CD14-positive monocyte (primary cell): ENCODE data around the gene PROK2. TPM values are rescaled to one million over a fixed set of nuclear protein-coding genes. Genes with fewer than 3 reads are reported as not detected.

ENCODE experiments used
- DNase-seq, 3 donors: peaks; one replicate each; pipeline ENCODE4 v3.0.0-alpha.2; 2011 to 2022
- H2AFZ ChIP-seq: 2 replicates; pipeline ENCODE4 v1.6.0; 2012; ENCODE audit warnings: mild to moderate bottlenecking, low read depth, low read length, inconsistent platforms; ENCODE audit not compliant: insufficient read depth, poor library complexity, severe bottlenecking
- H3K27ac ChIP-seq, 2 donors: 1 replicate in 1 of 2; 2 replicates in 1 of 2; pipeline ENCODE4 v1.5.1; 2012 to 2013; ENCODE audit warnings: low read length in 2 of 2, control low read depth in 1 of 2, inconsistent platforms in 1 of 2, low read depth in 1 of 2, mild to moderate bottlenecking in 1 of 2
- H3K27me3 ChIP-seq, 2 donors: one replicate each; pipeline versions ENCODE4 v1.6.0 to v1.6.1; 2011 to 2013; ENCODE audit warnings: low read length in 2 of 2; ENCODE audit not compliant: control insufficient read depth in 2 of 2, insufficient read depth in 2 of 2
- H3K36me3 ChIP-seq, 2 donors: replicated peaks in 1 of 2; 1 replicate in 1 of 2; 2 replicates in 1 of 2; pipeline versions ENCODE4 v1.5.1 to v1.6.1; 2012 to 2013; ENCODE audit warnings: low read length in 2 of 2, control low read depth in 1 of 2, inconsistent platforms in 1 of 2, mild to moderate bottlenecking in 1 of 2; ENCODE audit not compliant: insufficient read depth in 2 of 2, control insufficient read depth in 1 of 2
- H3K4me1 ChIP-seq, 2 donors: 1 replicate in 1 of 2; 2 replicates in 1 of 2; pipeline versions ENCODE4 v1.5.1 to v1.6.1; 2012 to 2013; ENCODE audit warnings: low read length in 2 of 2, control low read depth in 1 of 2, inconsistent platforms in 1 of 2, mild to moderate bottlenecking in 1 of 2, moderate library complexity in 1 of 2; ENCODE audit not compliant: insufficient read depth in 2 of 2, control insufficient read depth in 1 of 2
- H3K4me2 ChIP-seq: replicated peaks from 2 replicates; pipeline ENCODE3; 2012; ENCODE audit warnings: low read length, moderate library complexity, mild to moderate bottlenecking; ENCODE audit not compliant: poor library complexity, severe bottlenecking; ENCODE audit errors: extremely low read depth
- H3K4me3 ChIP-seq, 3 experiments: fragments of 200-600 bp in 1 of 3; sonication (generic) in 1 of 3; replicated peaks in 1 of 3; 1 replicate in 2 of 3; 2 replicates in 1 of 3; pipeline ENCODE4 v1.5.1; 2011 to 2013; ENCODE audit warnings: low read length in 3 of 3, mild to moderate bottlenecking in 3 of 3, control low read depth in 2 of 3, low read depth in 2 of 3, inconsistent platforms in 1 of 3, moderate library complexity in 1 of 3
- H3K79me2 ChIP-seq: 2 replicates; pipeline ENCODE4 v1.6.0; 2012; ENCODE audit warnings: mild to moderate bottlenecking, control low read depth, inconsistent platforms, low read length, moderate library complexity; ENCODE audit not compliant: insufficient read depth
- H3K9ac ChIP-seq: 2 replicates; pipeline ENCODE4 v1.6.0; 2017; ENCODE audit warnings: low read length, mild to moderate bottlenecking; ENCODE audit not compliant: insufficient read depth, poor library complexity, severe bottlenecking
- H3K9me3 ChIP-seq, 2 donors: replicated peaks in 1 of 2; 1 replicate in 1 of 2; 2 replicates in 1 of 2; pipeline versions ENCODE4 v1.5.1 to v1.6.1; 2012 to 2013; ENCODE audit warnings: low read length in 2 of 2, control low read depth in 1 of 2; ENCODE audit not compliant: control insufficient read depth in 1 of 2, insufficient read depth in 1 of 2
- H4K20me1 ChIP-seq: 2 replicates; pipeline ENCODE4 v1.6.0; 2012; ENCODE audit warnings: mild to moderate bottlenecking, low read length, control low read depth, moderate library complexity; ENCODE audit not compliant: insufficient read depth
- H3K27ac Mint-ChIP-seq, 7 donors: one replicate each; pipeline ENCODE4 v1.8.0; 2020; ENCODE audit warnings: mild to moderate bottlenecking in 7 of 7, mixed read lengths in 7 of 7, moderate library complexity in 6 of 7, inconsistent platforms in 2 of 7
- H3K27me3 Mint-ChIP-seq, 3 donors: one replicate each; pipeline ENCODE4 v1.8.0; 2021 to 2022; ENCODE audit warnings: low read depth in 3 of 3, mild to moderate bottlenecking in 3 of 3, mixed read lengths in 3 of 3, moderate library complexity in 3 of 3, inconsistent platforms in 1 of 3
- H3K36me3 Mint-ChIP-seq, 2 donors: one replicate each; pipeline ENCODE4 v1.8.0; 2020; ENCODE audit warnings: mixed read lengths in 2 of 2, inconsistent platforms in 1 of 2, mild to moderate bottlenecking in 1 of 2
- H3K4me1 Mint-ChIP-seq: one replicate; pipeline ENCODE4 v1.8.0; 2020; ENCODE audit warnings: mild to moderate bottlenecking, mixed read lengths
- H3K4me3 Mint-ChIP-seq, 2 donors: one replicate each; pipeline ENCODE4 v1.8.0; 2020; ENCODE audit warnings: mild to moderate bottlenecking in 2 of 2, mixed read lengths in 2 of 2, moderate library complexity in 1 of 2
- H3K9me3 Mint-ChIP-seq, 7 donors: one replicate each; pipeline ENCODE4 v1.8.0; 2020 to 2022; ENCODE audit warnings: mixed read lengths in 7 of 7, mild to moderate bottlenecking in 6 of 7, moderate library complexity in 6 of 7, inconsistent platforms in 2 of 7
- whole genome bisulfite sequencing: methylation state at CpG from one replicate; pipeline ENCODE4 v1.1.5; 2013; ENCODE audit warnings: missing lambda C conversion rate; ENCODE audit not compliant: insufficient coverage; 5-methylcytosine and 5-hydroxymethylcytosine counted together
- intact Hi-C, 2 donors: fragments of 100-400 bp; cut with micrococcal nuclease; formaldehyde crosslinking; loops; one replicate each; pipeline versions ENCODE4 v1.15.0 to v1.15.1; 2023
- polyA plus RNA-seq, 3 donors: library from polyadenylated mRNA; depleted of rRNA in 1 of 3; unstranded in 2 of 3; stranded (reverse) in 1 of 3; fragments of 300-500 nt in 2 of 3; fragments of >200 nt in 1 of 3; fragmentation: Illumina TruSeq in 2 of 3; gene quantifications; 1 replicate in 2 of 3; 2 replicates in 1 of 3; pipeline ENCODE4 v1.2.3, GENCODE V29; 2012 to 2021
- TF ChIP-seq, protein P1 (sequence below): fragments of 200-600 bp; IDR thresholded peaks from one replicate; pipeline ENCODE4 v1.8.0; 2022; ENCODE audit warnings: antibody characterized with exemption, mild to moderate bottlenecking

Gene PROK2
- polyA plus RNA-seq, 3 donors, result 25.4 to 81.7 (median 37.8) TPM

- Mint-ChIP-seq H3K27ac (no peak overlapping the region), H3K27me3 (peaks cover 1 to 2% (median 2%) of the 10 kb centered on the region in 3 donors), H3K9me3 (peaks cover 0 to 7% (median 0%) of the 10 kb centered on the region in 7 donors), H3K4me3 (no peak overlapping the region), H3K36me3 (peaks cover 0 to 3% of the 10 kb centered on the region in 2 donors), H3K4me1 (peaks cover 36% of the 10 kb centered on the region)
- Histone ChIP-seq H3K27me3 (no peaks in the 10 kb centered on the region), H3K27ac (no peak overlapping the region), H2AFZ (no peak overlapping the region), H3K4me2 (no peak overlapping the region), H4K20me1 (no peaks in the 10 kb centered on the region), H3K79me2 (no peaks in the 10 kb centered on the region), H3K36me3 (no peaks in the 10 kb centered on the region), H3K4me3 (no peak overlapping the region), H3K9me3 (no peaks in the 10 kb centered on the region), H3K4me1 (peaks cover 16 to 27% of the 10 kb centered on the region in 2 donors), H3K9ac (no peak overlapping the region)
- TF ChIP-seq, protein P1, sequence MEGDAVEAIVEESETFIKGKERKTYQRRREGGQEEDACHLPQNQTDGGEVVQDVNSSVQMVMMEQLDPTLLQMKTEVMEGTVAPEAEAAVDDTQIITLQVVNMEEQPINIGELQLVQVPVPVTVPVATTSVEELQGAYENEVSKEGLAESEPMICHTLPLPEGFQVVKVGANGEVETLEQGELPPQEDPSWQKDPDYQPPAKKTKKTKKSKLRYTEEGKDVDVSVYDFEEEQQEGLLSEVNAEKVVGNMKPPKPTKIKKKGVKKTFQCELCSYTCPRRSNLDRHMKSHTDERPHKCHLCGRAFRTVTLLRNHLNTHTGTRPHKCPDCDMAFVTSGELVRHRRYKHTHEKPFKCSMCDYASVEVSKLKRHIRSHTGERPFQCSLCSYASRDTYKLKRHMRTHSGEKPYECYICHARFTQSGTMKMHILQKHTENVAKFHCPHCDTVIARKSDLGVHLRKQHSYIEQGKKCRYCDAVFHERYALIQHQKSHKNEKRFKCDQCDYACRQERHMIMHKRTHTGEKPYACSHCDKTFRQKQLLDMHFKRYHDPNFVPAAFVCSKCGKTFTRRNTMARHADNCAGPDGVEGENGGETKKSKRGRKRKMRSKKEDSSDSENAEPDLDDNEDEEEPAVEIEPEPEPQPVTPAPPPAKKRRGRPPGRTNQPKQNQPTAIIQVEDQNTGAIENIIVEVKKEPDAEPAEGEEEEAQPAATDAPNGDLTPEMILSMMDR, result no peak
- no peak for DNase-seq
- intact Hi-C loops, result no loop called here
- WGBS, result 97% methylated on average over 3 of the region's 3 CpGs
These were observed 18.3 kb upstream of the PROK2 start for GRCh38 chr3:71803248-71803647.

DNA sequence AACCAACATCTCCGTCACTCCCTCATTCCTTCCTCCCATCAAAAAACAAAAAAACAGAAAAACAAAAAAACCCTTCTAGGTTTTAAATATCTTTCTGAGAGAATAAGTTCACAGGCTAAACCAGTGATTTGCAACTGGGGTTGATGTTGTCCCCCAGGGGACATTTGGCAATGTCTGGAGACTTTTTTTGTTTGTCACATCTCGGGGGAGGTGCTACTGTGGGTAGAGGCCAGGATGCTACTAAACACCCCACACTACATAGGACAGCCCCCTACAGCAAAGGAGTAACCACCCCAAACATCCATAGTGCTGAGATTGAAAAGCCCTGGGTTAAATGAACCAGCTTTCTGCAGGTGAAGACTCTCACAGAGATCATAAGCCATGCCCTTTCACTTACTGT, 17.0 kb upstream of the PROK2 start:
- H3K27me3 ChIP-seq, result no peaks in the 10 kb centered on the region
- no peak overlapping the region for H3K4me2 ChIP-seq
- Mint-ChIP-seq H3K27ac (no peak overlapping the region), H3K4me1 (peaks cover 42% of the 10 kb centered on the region), H3K36me3 (peaks cover 0 to 3% of the 10 kb centered on the region in 2 donors), H3K4me3 (no peak overlapping the region), H3K9me3 (peaks cover 0 to 7% (median 0%) of the 10 kb centered on the region in 7 donors), H3K27me3 (peaks cover 1 to 2% (median 2%) of the 10 kb centered on the region in 3 donors)
- no peaks in the 10 kb centered on the region for H3K36me3 ChIP-seq
- no peaks in the 10 kb centered on the region for H4K20me1 ChIP-seq
- H3K9ac ChIP-seq, result no peak overlapping the region
- intact Hi-C loops, result no loop called here
- no peak for DNase-seq
- TF ChIP-seq, protein P1, result no peak
- H3K27ac ChIP-seq, result no peak overlapping the region
- H2AFZ ChIP-seq, result no peak overlapping the region
- 100% methylated on average over 1 of the region's 2 CpGs for WGBS
- H3K4me1 ChIP-seq, result peaks cover 16 to 33% of the 10 kb centered on the region in 2 donors
- no peaks in the 10 kb centered on the region for H3K9me3 ChIP-seq
- H3K4me3 ChIP-seq, result no peak overlapping the region
- H3K79me2 ChIP-seq, result no peaks in the 10 kb centered on the region
